Measurements from ENCODE around the gene KIF1A.
"Not testable (repeated sequence)": the region's sequence is repeated elsewhere in the genome, so short reads cannot be mapped to it uniquely, and the experiment has no call there.

Gene KIF1A

GRCh38 chr2:240712121-240712520 lies 107.9 kb downstream of the KIF1A start:
- FAIRE-seq (no peak), DNase-seq (ENCODE audit: extremely low spot score, insufficient read length, low read depth) (no peak)

- FAIRE-seq (no peak), DNase-seq (ENCODE audit: extremely low spot score, insufficient read length, low read depth) (no peak)
Measured at GRCh38 chr2:240711701-240712100, 108.3 kb downstream of the KIF1A start.

GRCh38 chr2:240711296-240711695 lies 108.7 kb downstream of the KIF1A start:
- FAIRE-seq (no peak), DNase-seq (ENCODE audit: extremely low spot score, insufficient read length, low read depth) (no peak)

- FAIRE-seq (no peak), DNase-seq (ENCODE audit: extremely low spot score, insufficient read length, low read depth) (no peak)
Measured at GRCh38 chr2:240708457-240708856, 111.6 kb downstream of the KIF1A start.

- FAIRE-seq (no peak), DNase-seq (ENCODE audit: extremely low spot score, insufficient read length, low read depth) (no peak)
Measured at GRCh38 chr2:240707821-240708220, 112.2 kb downstream of the KIF1A start.

GRCh38 chr2:240707043-240707756 lies 112.8 kb downstream of the KIF1A start:
- no peak for FAIRE-seq

GRCh38 chr2:240705204-240705791 lies 114.7 kb downstream of the KIF1A start:
- DNase-seq (ENCODE audit: extremely low spot score, insufficient read length, low read depth), result no peak
- FAIRE-seq, result no peak

More at GRCh38 chr2:240707043-240707756, 112.8 kb downstream of the KIF1A start:
- DNase-seq (ENCODE audit: extremely low spot score, insufficient read length, low read depth), result no peak

- no peak for FAIRE-seq
- no peak for DNase-seq (ENCODE audit: extremely low spot score, insufficient read length, low read depth)
Measured at GRCh38 chr2:240704651-240705050, 115.4 kb downstream of the KIF1A start.

GRCh38 chr2:240703417-240704341 lies 116.3 kb downstream of the KIF1A start:
- FAIRE-seq, result no peak

GRCh38 chr2:240702640-240703011 lies 117.4 kb downstream of the KIF1A start:
- DNase-seq (ENCODE audit: extremely low spot score, insufficient read length, low read depth), result no peak
- FAIRE-seq, result no peak

More at GRCh38 chr2:240703417-240704341, 116.3 kb downstream of the KIF1A start:
- DNase-seq (ENCODE audit: extremely low spot score, insufficient read length, low read depth), result no peak

GRCh38 chr2:240701736-240702639 lies 118.0 kb downstream of the KIF1A start:
- no peak for DNase-seq (ENCODE audit: extremely low spot score, insufficient read length, low read depth)
- FAIRE-seq, result no peak

- DNase-seq (ENCODE audit: extremely low spot score, insufficient read length, low read depth) (no peak), FAIRE-seq (no peak)
Measured at GRCh38 chr2:240701091-240701735, 118.8 kb downstream of the KIF1A start.

- not testable (repeated sequence) for FAIRE-seq; DNase-seq (ENCODE audit: extremely low spot score, insufficient read length, low read depth)
Measured at GRCh38 chr2:240700616-240701015, 119.4 kb downstream of the KIF1A start.

GRCh38 chr2:240699835-240700234 lies 120.2 kb downstream of the KIF1A start:
- FAIRE-seq; DNase-seq (ENCODE audit: extremely low spot score, insufficient read length, low read depth): not testable (repeated sequence)

GRCh38 chr2:240698852-240699561 lies 121.0 kb downstream of the KIF1A start:
- not testable (repeated sequence) for DNase-seq (ENCODE audit: extremely low spot score, insufficient read length, low read depth)
- peak; percentile 18 for FAIRE-seq

GRCh38 chr2:240696469-240696868 lies 123.5 kb downstream of the KIF1A start:
- not testable (repeated sequence) for FAIRE-seq; DNase-seq (ENCODE audit: extremely low spot score, insufficient read length, low read depth)

- not testable (repeated sequence) for FAIRE-seq; DNase-seq (ENCODE audit: extremely low spot score, insufficient read length, low read depth)
Measured at GRCh38 chr2:240695593-240695992, 124.4 kb downstream of the KIF1A start.

GRCh38 chr2:240694304-240694703 lies 125.7 kb downstream of the KIF1A start:
- DNase-seq (ENCODE audit: extremely low spot score, insufficient read length, low read depth); FAIRE-seq: not testable (repeated sequence)

Data from GM18507 (cell line).